ENCODE data around the gene TAOK2.

The TAOK2 gene

GRCh38 chr16:29988346-29989075 lies 14.8 kb downstream of the TAOK2 start:
- DNase-seq, result no peak

- DNase-seq, result no peak
These were observed 15.6 kb downstream of the TAOK2 start for GRCh38 chr16:29989111-29989858.

GRCh38 chr16:29990034-29990433 lies 16.4 kb downstream of the TAOK2 start:
- no peak for DNase-seq

GRCh38 chr16:29990883-29991570 lies 17.4 kb downstream of the TAOK2 start:
- no peak for DNase-seq

GRCh38 chr16:29991571-29991904 lies 17.9 kb downstream of the TAOK2 start:
- DNase-seq, result no peak

GRCh38 chr16:29992344-29992967 lies 18.8 kb downstream of the TAOK2 start:
- DNase-seq, result no peak

- no peak for DNase-seq
These were observed 19.7 kb downstream of the TAOK2 start for GRCh38 chr16:29993191-29993902.

- DNase-seq, result no peak
These were observed 20.4 kb downstream of the TAOK2 start for GRCh38 chr16:29993903-29994599.

- DNase-seq, result no peak
These were observed 21.1 kb downstream of the TAOK2 start for GRCh38 chr16:29994600-29995323.

GRCh38 chr16:29995324-29995910 lies 21.7 kb downstream of the TAOK2 start, which contains the start of gene HIRIP3:
Gene HIRIP3 (minus strand): TSS chr16:29995617. CDS start chr16:29995605, 12 bp downstream.
- DNase-seq, result peak; percentile 50

- peak; percentile 88 for DNase-seq
These were observed 22.5 kb downstream of the TAOK2 start, which contains the start of gene INO80E for GRCh38 chr16:29995911-29996765. Gene INO80E (plus strand): TSS chr16:29996241. CDS start chr16:29996311, 70 bp downstream.

- DNase-seq, result no peak
These were observed 23.1 kb downstream of the TAOK2 start for GRCh38 chr16:29996766-29997250.

GRCh38 chr16:29999605-30000004 lies 25.9 kb downstream of the TAOK2 start:
- no peak for DNase-seq

- DNase-seq, result no peak
These were observed 27.3 kb downstream of the TAOK2 start for GRCh38 chr16:30000735-30001631.

- DNase-seq, result no peak
These were observed 29.1 kb downstream of the TAOK2 start for GRCh38 chr16:30002614-30003346.

GRCh38 chr16:30003670-30004423 lies 30.2 kb downstream of the TAOK2 start:
- no peak for DNase-seq

- no peak for DNase-seq
These were observed 30.7 kb downstream of the TAOK2 start for GRCh38 chr16:30004424-30004776.
